Activated CD4-positive, alpha-beta T cell treated with anti-CD3 and anti-CD28 coated beads, Interleukin-2, amount 50 U/mL, for 4 hours (primary cell): Measurements from ENCODE around the gene ENPEP.
"Not testable (repeated sequence)": the region's sequence is repeated elsewhere in the genome, so short reads cannot be mapped to it uniquely, and the experiment has no call there.

Source experiments
- DNase-seq, 2 experiments: peaks; one replicate each; pipeline ENCODE4 v3.0.0-alpha.2; 2020

ENPEP gene

DNA sequence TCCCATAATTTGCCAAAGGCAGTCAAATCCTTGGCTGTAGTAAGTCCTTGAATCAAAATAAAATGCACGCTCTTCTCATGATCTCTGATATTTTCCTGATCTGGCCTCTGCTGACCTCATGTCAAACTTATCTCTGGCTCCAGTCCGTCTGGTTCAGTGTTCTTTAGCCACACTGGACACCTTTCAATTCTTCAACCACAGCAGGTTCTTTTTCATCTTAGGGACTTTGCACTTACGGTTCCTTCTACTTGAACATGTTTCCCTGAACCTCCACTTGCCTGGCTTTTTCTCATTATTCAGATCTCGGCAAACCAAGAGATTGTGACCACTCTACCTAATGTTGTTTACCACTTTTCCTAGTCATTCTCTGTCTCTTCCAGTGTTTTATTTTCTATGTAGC is 10.3 kb downstream of the ENPEP start:
- DNase-seq = no peak

DNA sequence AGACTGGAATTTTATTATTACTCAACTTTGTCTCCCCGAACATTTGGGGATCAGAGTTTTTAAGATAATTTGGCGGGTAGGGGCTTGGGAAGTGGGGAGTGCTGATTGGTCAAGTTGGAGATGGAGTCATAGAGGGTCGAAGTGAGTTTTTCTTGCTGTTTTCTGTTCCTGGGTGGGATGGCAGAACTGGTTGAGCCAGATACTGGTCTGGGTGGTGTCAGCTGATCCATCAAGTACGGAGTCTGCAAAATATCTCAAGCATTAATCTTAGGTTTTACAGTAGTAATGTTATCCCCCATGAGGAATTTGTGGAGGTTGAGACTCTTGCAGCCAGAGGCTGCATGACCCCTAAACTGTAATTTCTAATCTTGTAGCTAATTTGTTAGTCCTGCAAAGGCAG is 10.9 kb downstream of the ENPEP start:
- not testable (repeated sequence) for DNase-seq

- no peak for DNase-seq
These were observed 11.9 kb downstream of the ENPEP start for GRCh38 chr4:110487873-110488272.

- DNase-seq = no peak
These were observed 14.1 kb downstream of the ENPEP start for GRCh38 chr4:110489901-110490508.

DNA sequence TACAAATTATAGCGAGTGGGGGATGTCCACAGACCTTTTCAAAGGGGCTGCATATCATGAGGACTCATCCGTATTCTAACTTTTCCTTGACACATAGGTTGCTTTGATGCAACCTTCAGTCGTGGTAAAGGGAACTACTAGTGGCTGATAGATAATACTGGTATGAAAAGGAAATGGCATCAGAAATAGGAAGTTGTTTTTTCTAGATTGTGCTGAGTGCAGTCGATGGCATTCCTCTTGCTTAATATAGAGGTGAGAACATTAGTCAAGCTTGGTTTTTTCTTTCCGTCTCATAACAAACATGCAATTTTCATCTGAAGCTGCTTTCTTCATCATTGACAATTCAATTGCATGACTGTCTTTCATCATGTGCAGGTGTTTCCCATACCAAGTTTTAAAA is 16.6 kb downstream of the ENPEP start:
- DNase-seq = no peak

- no peak for DNase-seq
These were observed 17.6 kb downstream of the ENPEP start for GRCh38 chr4:110493520-110493919.

- DNase-seq = no peak
These were observed 22.5 kb downstream of the ENPEP start for GRCh38 chr4:110498420-110498819.

DNA sequence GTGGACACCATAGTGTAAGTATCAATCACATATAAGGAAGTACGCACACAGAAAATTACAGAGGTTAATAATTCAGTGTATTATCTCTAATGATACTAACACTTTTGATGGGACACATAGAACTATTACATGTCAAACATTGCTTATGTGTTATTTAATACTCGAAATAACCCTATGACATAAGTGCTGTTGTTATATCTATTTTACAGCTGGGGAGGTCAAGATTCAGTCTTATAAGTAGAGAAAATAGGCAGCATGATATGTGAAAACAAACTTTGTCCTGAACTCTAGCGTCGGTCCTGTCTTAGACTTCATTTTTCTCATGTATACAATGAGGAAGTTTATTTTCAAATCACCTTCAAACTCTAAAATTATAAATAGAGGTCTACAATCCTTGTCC is 23.2 kb downstream of the ENPEP start:
- DNase-seq = no peak

GRCh38 chr4:110501826-110502225 is 25.9 kb downstream of the ENPEP start:
- no peak for DNase-seq

GRCh38 chr4:110503270-110504083 is 27.5 kb downstream of the ENPEP start:
- no peak for DNase-seq

DNA sequence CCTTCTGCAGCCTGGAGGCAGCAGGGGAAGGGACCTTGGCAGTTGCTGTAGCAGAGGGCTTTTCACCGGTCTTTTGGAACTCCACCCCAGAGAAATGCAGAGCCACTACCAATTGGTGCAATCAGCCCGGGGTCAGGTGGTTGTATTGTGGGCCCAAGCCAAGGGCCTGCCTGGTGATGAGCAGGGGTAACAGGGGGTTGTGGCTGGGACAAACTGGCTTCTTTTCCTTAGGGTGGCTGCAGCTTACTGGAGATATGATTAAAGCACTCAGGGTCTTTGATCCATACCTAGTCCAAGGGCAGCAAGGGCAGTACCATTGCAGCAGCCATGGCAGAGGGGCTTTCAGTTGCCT is 28.1 kb downstream of the ENPEP start:
- DNase-seq = no peak

GRCh38 chr4:110505440-110505839 is 29.5 kb downstream of the ENPEP start:
- DNase-seq = no peak

DNA sequence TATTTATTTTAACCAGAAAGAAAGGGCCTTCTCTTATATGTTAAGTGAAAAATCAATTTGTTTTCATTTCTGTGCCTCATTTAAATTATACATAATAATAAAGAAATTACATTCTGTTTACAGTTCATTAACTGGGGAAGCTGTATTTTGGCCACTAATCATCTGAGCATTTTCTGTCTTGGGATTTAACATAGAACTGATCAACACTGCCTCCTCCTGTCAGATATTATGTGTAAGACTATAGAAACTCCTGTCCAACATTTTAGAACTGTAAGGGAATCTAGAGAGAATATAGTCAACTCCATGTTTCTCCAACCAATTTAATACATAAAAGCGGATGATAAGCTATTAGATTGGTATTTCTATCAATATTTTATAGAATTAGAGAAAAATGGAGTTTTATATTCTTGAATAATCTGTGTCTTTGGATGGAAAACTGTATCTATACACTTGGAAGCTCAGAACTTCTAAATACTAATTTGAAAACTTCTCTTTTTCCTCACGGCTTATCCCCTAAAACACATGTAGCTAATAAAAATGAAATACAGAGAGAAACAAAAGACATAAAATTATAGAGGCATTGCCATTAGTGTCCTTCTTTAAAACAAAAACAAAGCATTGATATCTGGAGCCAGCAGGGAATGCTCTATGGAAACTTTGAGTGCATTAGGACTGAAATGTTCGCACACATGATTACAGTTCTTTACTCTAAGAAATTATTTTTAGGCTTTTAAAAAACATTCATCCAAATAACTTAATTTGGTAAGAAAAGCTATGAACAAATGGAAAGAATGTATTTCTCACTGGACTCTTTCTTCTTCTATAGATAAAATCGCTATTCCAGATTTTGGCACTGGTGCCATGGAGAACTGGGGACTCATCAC is 33.1 kb downstream of the ENPEP start:
- DNase-seq = no peak

GRCh38 chr4:110510277-110510676 is 34.3 kb downstream of the ENPEP start:
- no peak for DNase-seq

DNA sequence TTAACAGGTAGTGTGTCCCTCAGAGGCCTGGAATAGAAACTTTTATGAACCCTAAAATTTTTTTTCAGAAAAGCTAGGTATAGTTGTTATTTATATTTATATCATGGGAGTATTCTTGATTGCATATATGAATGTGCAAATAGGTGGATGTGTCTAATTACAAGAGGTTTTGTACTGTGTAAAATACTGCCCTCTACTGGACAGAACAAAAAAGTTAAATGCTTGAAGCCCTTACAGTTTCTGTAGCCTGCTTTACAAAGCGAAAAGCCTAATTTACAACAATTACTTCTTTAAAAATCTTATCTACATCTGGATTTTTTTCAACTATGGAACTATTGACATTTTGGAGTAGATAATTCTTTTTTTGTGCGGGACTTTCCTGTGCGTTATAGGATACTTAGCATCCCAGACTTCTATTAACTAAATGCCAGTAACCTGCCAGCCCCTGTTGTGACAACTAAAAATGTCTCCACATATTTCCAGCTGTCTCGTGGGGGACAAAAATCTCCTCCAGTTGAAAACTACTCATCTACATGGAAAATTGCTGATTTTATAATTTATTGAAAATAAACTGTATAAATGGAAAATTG is 35.1 kb downstream of the ENPEP start:
- DNase-seq = no peak

GRCh38 chr4:110512901-110513300 is 36.9 kb downstream of the ENPEP start:
- no peak for DNase-seq

GRCh38 chr4:110514889-110515479 is 39.0 kb downstream of the ENPEP start:
- DNase-seq = no peak

GRCh38 chr4:110515676-110516075 is 39.7 kb downstream of the ENPEP start:
- no peak for DNase-seq

DNA sequence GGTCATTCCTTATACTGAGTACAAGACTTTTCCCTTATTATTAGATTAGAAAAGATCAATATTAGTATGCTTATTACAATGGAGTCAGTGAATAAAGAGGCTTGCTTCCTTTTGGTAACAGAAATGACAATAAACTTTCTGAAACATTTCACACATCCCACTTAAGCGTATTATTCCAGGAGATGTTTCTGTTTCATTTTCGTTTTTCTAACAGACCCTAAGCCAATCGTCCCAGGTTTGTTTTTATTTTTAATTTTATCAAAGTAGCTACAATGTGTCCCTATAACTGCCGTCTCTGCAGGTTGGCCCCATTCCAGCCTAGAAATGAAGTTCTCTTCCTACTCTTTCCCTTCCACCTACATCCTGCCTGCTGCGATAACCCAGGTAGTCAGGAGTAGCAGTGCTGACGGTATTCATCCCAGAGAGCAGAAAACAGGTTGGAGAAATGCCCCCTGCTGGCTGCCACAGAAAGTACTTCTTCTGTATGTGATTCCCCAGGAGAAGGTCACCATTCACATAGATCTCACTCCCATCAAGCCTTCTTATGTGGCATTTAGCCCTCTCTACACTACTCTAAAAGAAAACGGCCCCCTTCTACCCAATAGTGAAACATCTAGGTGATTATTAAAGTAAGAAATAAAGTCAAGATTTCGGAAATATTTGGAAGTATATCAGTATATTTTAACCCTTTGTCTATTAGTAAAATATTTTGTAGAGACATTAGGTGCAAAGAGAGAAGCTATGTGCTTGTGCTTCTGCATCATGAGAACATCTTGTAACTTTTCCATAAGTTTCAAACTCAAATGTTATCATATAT is 40.4 kb downstream of the ENPEP start:
- DNase-seq = peak; percentile 64 to 71

DNA sequence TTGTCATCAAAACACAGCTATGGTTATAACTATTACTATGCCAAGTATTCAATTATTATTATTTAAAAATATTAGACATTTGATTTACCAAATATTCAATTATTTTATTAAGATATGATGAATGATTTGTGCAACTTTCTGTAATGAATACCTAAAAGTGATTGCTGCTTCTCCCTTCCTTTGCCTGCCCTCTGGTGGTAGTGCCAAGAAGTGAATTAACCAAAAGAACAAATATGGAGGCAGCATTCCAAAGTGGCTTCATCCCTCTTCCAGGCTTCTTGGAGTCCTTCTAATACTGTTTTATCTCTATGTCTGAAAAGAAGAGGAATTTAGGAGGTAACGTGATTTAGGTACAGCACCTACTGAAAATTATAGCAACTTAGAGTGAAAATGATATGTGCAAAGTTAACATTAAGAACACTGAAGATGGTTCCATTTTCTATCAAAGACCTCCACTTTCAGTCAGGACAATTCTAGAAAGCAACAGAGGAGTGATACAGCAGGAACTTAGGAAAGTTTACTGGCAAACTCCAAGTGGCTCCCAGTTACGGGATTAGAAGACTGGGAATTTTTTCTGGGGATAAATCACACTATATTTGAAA is 43.0 kb downstream of the ENPEP start:
- DNase-seq = peak; percentile 4 to 9

DNA sequence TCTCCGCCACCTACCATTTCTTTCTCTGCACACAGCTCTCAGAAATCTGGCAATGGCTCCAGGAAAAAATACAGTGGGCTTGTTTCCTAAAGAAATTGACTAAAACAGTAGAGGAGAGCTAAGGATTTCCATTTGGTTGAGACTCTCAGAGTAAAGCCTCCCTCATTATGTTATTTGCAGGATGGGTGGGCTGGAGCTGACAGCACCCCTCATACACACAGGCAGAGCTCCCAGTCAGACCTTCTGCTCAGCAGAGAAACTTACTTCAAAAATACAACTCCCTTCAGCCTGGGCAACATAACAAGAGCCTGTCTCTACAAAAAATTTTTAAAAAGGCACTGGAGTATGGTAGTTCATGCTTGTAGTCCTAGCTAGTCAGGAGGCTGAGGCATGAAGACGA is 44.9 kb downstream of the ENPEP start:
- DNase-seq = no peak

- no peak for DNase-seq
These were observed 50.6 kb downstream of the ENPEP start for GRCh38 chr4:110526589-110526988.
